ENCODE data around the gene CYP2A6. TPM values are rescaled to one million over a fixed set of nuclear protein-coding genes. Genes with fewer than 3 reads are reported as not detected.

Gene CYP2A6
- total RNA-seq, 4 donors from 2014 or later: not detected

DNA sequence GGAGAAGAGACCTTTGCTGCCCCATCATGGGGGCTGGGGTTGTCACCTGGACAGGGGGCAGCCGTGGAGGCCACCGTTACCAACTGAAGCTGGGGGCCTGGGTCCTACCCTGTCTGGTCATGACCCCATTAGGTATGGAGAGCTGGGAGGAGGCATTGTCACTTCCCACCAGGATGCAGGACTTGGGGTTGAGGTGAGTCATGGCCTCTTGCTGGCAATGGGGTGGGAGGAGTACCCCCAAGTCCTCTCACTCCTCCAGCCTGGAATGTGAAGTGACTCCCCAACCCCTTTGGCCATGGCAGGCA is 42.3 kb downstream of the CYP2A6 start:
- Histone ChIP-seq H3K36me3 (peaks cover 0 to 26% of the 10 kb centered on the region in 2 donors), H3K4me1 (peaks cover 3 to 93% (median 66%) of the 10 kb centered on the region in 3 donors), H3K4me3 (no peak overlapping the region), H3K9me3 (no peaks in the 10 kb centered on the region), H3K27ac (peak overlapping the region in 2 of 4 donors; percentile 98 to 99), H3K27me3 (no peaks in the 10 kb centered on the region)
- no peak for ATAC-seq
- no CpG with 5 or more reads among the region's 2 CpGs for WGBS, 2 donors (ENCODE audit: low coverage in 1 of 2)
- TF ChIP-seq, protein P1, sequence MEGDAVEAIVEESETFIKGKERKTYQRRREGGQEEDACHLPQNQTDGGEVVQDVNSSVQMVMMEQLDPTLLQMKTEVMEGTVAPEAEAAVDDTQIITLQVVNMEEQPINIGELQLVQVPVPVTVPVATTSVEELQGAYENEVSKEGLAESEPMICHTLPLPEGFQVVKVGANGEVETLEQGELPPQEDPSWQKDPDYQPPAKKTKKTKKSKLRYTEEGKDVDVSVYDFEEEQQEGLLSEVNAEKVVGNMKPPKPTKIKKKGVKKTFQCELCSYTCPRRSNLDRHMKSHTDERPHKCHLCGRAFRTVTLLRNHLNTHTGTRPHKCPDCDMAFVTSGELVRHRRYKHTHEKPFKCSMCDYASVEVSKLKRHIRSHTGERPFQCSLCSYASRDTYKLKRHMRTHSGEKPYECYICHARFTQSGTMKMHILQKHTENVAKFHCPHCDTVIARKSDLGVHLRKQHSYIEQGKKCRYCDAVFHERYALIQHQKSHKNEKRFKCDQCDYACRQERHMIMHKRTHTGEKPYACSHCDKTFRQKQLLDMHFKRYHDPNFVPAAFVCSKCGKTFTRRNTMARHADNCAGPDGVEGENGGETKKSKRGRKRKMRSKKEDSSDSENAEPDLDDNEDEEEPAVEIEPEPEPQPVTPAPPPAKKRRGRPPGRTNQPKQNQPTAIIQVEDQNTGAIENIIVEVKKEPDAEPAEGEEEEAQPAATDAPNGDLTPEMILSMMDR (IDR thresholded peaks at IDR 0.05): no peak
- no peak for TF ChIP-seq POLR2AphosphoS5 (IDR thresholded peaks at IDR 0.05)
- no peak for TF ChIP-seq EP300 (IDR thresholded peaks at IDR 0.05)
- no peak for TF ChIP-seq POLR2A (IDR thresholded peaks at IDR 0.05)

DNA sequence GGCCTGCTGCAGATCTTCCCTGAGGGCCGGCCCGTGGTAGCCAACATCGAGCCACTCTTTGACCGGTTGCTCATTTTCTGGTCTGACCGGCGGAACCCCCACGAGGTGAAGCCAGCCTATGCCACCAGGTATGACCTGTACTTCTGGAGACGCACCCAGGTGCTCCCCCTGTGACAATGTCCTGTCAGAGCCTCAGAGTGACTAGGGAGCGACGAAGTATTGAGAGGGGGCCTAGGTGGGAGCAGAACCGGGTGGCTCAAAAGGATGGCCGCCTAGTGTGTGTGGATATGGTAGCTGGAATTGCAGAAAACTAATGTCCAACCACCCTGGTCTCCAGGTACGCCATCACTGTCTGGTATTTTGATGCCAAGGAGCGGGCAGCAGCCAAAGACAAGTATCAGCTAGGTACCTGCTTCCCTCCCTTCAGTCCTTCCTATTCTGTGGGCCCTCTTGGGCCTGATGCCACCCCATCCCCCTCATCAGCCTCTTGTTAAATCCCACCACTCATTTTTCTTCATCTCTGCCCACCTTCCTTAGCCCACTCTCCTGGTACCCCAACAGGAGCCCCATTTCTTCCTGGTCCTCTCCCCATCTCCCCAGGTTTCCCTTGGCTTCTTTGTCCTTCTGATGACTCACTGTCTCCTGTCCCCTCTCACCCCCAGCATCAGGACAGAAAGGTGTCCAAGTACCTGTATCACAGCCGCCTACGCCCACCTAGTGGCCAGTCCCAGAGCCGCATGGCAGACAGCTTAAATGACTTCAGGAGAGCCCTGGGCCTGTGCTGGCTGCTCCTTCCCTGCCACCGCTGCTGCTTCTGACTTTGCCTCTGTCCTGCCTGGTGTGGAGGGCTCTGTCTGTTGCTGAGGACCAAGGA is 42.9 kb downstream of the CYP2A6 start:
- WGBS, 2 donors (ENCODE audit: low coverage in 1 of 2): 67 to 76% methylated on average over 2 to 6 of the region's 18 CpGs
- TF ChIP-seq POLR2AphosphoS5 (IDR thresholded peaks at IDR 0.05) (no peak), EP300 (IDR thresholded peaks at IDR 0.05) (no peak), POLR2A (IDR thresholded peaks at IDR 0.05) (no peak)
- TF ChIP-seq, protein P1 (IDR thresholded peaks at IDR 0.05): peak in 1 of 4 experiments; percentile 1
- Histone ChIP-seq H3K27ac (peak overlapping the region in 3 of 4 donors; percentile 95 to 99 (median 98)), H3K4me1 (peaks cover 3 to 93% (median 70%) of the 10 kb centered on the region in 3 donors), H3K4me3 (peak overlapping the region in 1 of 2 donors; percentile 19), H3K9me3 (no peaks in the 10 kb centered on the region), H3K27me3 (no peaks in the 10 kb centered on the region), H3K36me3 (peaks cover 0 to 26% of the 10 kb centered on the region in 2 donors)
- ATAC-seq: no peak

DNA sequence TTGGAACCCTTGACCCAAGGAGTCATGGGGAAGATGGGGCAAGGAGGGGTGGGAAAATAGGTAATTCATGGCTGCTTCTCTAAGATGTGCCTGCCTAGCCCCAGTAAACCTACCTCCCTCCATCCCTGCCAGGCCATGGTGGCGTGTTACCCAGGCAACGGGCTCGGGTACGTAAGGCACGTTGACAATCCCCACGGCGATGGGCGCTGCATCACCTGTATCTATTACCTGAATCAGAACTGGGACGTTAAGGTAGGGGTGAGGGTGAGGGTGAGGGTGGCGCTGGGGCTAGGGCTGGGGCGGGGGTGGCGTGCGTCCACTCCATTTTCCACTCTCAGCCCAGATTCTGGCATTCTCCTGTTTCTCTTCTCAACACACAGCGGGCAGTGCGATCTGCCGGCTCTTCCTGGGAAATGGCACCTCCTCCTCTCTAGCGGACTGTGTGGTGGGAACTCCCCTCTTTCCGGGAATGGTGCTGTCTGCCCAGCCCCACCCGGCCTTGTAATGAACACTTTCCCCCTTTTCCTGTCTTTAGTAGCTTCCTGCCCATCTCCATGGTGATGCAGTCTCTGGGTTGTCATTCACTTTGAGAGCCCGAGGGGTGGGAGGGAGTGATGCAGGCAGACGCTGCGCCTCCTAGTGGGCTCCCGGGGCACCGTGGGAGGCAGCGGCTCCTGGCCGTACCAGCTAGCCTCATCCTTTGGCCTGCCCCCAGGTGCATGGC is 43.7 kb downstream of the CYP2A6 start:
- TF ChIP-seq POLR2A (IDR thresholded peaks at IDR 0.05): no peak
- TF ChIP-seq, protein P1 (IDR thresholded peaks at IDR 0.05): peak in 3 of 4 experiments; percentile 78 to 90 (median 89)
- TF ChIP-seq POLR2AphosphoS5 (IDR thresholded peaks at IDR 0.05): peak; percentile 74
- no peak for TF ChIP-seq EP300 (IDR thresholded peaks at IDR 0.05)
- H3K27me3 ChIP-seq: no peaks in the 10 kb centered on the region
- peak overlapping the region in 1 of 2 donors; percentile 19 for H3K4me3 ChIP-seq
- H3K9me3 ChIP-seq: no peaks in the 10 kb centered on the region
- WGBS, 2 donors (ENCODE audit: low coverage in 1 of 2): 2 to 47% methylated on average over 4 to 7 of the region's 26 CpGs
- H3K4me1 ChIP-seq: peaks cover 8 to 93% (median 76%) of the 10 kb centered on the region in 3 donors
- H3K27ac ChIP-seq: peak overlapping the region in 3 of 4 donors; percentile 95 to 99 (median 98)
- peaks cover 0 to 26% of the 10 kb centered on the region in 2 donors for H3K36me3 ChIP-seq
- peak; percentile 57 for ATAC-seq

DNA sequence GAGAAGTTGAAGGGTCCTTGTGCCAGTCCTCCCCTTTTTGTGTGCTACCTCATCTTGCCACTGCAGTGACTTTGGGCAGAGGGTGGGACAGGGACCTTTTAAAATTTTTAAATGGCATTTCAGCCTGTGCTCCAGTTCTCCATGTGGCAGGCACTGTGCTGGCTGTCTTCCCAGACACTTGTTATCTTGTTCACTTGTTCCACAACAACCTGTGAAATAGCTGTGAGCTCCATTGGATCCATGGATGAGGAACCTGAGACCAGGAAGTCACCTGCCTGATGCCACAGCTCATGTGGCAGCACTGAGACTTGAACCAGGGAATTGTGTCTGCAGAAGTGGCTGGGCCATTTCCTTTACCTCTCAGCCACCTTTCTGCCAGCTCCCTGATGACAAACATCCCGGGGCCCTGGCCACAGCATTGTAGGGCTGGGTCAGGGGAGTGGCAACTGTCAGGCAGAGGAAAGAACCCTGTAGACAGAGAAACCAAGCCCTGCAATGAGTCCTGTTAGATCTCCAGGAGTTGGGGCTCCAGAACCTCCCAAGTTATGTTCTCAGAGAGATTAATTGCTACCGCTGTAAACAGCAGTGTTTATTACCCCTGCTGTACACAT is 44.9 kb downstream of the CYP2A6 start:
- H3K27me3 ChIP-seq: no peaks in the 10 kb centered on the region
- 52% methylated on average over 2 of the region's 2 CpGs; no CpG with 5 or more reads in 1 of the 2 donors for WGBS, 2 donors (ENCODE audit: low coverage in 1 of 2)
- H3K9me3 ChIP-seq: no peaks in the 10 kb centered on the region
- H3K4me3 ChIP-seq: no peak overlapping the region
- ATAC-seq: no peak
- H3K27ac ChIP-seq: peak overlapping the region in 3 of 4 donors; percentile 95 to 99 (median 98)
- peaks cover 16 to 100% (median 82%) of the 10 kb centered on the region in 3 donors for H3K4me1 ChIP-seq
- peaks cover 0 to 37% of the 10 kb centered on the region in 2 donors for H3K36me3 ChIP-seq
- TF ChIP-seq POLR2A (IDR thresholded peaks at IDR 0.05) (no peak), POLR2AphosphoS5 (IDR thresholded peaks at IDR 0.05) (no peak), EP300 (IDR thresholded peaks at IDR 0.05) (no peak)
- TF ChIP-seq, protein P1 (IDR thresholded peaks at IDR 0.05): no peak

Data from gastroesophageal sphincter (tissue), 4 donors.